G401 (cell line): ENCODE measurements around the gene YPEL4. TPM values are rescaled to one million over a fixed set of nuclear protein-coding genes. Genes with fewer than 3 reads are reported as not detected.
A peak's percentile ranks its signal among the peaks of the same experiment; 100 is the strongest.

Source experiments
- DNase-seq: peaks from one replicate; pipeline ENCODE4 v3.0.0-alpha.2; 2015; ENCODE audit warnings: low spot score
- in situ Hi-C: cut with HindIII; loops from 2 replicates; pipeline ENCODE4 v1.10.0; 2016; ENCODE audit warnings: low sequenced_read_pairs, mixed read lengths
- total RNA-seq: library from RNA; depleted of rRNA; stranded (reverse); fragments of >200 nt; shearing (Covaris generic); gene quantifications from 2 replicates; pipeline ENCODE4 v1.2.3, GENCODE V29; 2014; rRNA removed

YPEL4 gene
- total RNA-seq, 1 experiment from 2014 or later: not detected

DNA sequence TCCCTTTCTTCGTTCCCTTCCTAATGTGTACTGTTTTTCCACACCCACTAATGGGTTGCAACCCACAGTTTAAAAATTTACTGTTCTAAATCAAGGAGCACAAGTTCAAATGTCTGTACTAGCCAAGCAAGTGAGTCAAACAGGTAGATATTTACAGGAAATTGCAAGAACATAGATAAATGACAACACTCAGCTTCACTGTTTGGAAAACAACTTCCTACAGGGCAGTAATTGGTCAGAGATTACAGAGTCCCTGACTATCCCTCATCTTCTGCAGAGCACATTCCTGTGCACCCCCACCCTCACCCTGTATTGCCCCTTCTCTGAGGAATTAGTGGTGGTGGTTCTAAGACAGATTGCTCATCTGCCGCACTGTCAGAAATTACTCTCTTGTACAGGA, 50.3 kb downstream of the YPEL4 start:
- DNase-seq: no peak
- in situ Hi-C loops: no loop called here

DNA sequence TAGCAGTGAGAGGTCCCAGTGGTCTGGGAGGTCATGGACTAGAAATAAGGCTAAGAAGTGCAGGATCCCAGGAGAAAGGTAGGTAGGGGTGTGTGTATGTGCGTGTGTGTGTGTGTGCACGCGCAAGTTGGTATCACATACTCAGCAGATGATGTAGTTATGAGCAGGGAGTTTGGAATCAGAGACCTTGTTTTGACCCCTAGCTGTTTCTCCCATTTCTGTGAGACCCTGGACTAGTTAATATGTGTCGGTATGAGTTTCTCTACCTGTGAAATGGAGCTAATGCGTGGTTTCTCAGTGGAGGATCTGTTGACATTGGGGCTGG, 50.9 kb downstream of the YPEL4 start:
- DNase-seq: peak; percentile 42
- in situ Hi-C loops: no loop called here

- peak; percentile 83 for DNase-seq
- in situ Hi-C loops: no loop called here
These were observed 51.5 kb downstream of the YPEL4 start for GRCh38 chr11:57597916-57598830.

GRCh38 chr11:57597461-57597915, 52.2 kb downstream of the YPEL4 start, which contains the start of gene SERPING1:
TSS of gene SERPING1 (plus strand) at chr11:57597685. CDS start at chr11:57598271, 586 bp downstream.
- in situ Hi-C loops: no loop called here

GRCh38 chr11:57596266-57596885, 53.3 kb downstream of the YPEL4 start:
- no peak for DNase-seq
- in situ Hi-C loops: no loop called here

More at GRCh38 chr11:57597461-57597915, 52.2 kb downstream of the YPEL4 start, which contains the start of gene SERPING1:
- peak; percentile 38 for DNase-seq

Other genes starting within 250 kb of the YPEL4 start
- not detected in 2 replicates for gene SLC43A3, start 222.8 kb downstream of the YPEL4 start, total RNA-seq
- 2.9 TPM in 1 of 2 replicates, not detected in the other for gene RTN4RL2, start 189.4 kb downstream of the YPEL4 start, total RNA-seq
- 8.8 and 15.1 TPM in 2 replicates for gene SLC43A1, start 134.2 kb downstream of the YPEL4 start, total RNA-seq
- 36.2 and 53.0 TPM in 2 replicates for gene TIMM10, start 119.2 kb downstream of the YPEL4 start, total RNA-seq
- gene SMTNL1, start 112.3 kb downstream of the YPEL4 start, total RNA-seq: not detected in 2 replicates
- 35.9 and 40.3 TPM in 2 replicates for gene UBE2L6, start 82.2 kb downstream of the YPEL4 start, total RNA-seq
- 22.3 and 22.8 TPM in 2 replicates for gene SERPING1, start 52.2 kb downstream of the YPEL4 start, total RNA-seq
- 30.5 and 33.9 TPM in 2 replicates for gene CLP1, start 7.8 kb upstream of the YPEL4 start, total RNA-seq
- gene ZDHHC5, start 18.2 kb upstream of the YPEL4 start, total RNA-seq: 46.5 and 49.0 TPM in 2 replicates
- gene MED19, start 62.3 kb upstream of the YPEL4 start, total RNA-seq: 28.9 and 40.7 TPM in 2 replicates
- gene TMX2, start 62.7 kb upstream of the YPEL4 start, total RNA-seq: 104 and 145 TPM in 2 replicates
- 184 and 229 TPM in 2 replicates for gene SELENOH, start 91.6 kb upstream of the YPEL4 start, total RNA-seq
- not detected in 2 replicates for gene BTBD18, start 101.9 kb upstream of the YPEL4 start, total RNA-seq
- gene CTNND1, start 111.9 kb upstream of the YPEL4 start, total RNA-seq: 33.5 and 47.7 TPM in 2 replicates